Glutamatergic neuron (in vitro differentiated cells): ENCODE results near the gene CD6. TPM values are rescaled to one million over a fixed set of nuclear protein-coding genes. Genes with fewer than 3 reads are reported as not detected.

Experiments used
- DNase-seq: peaks from one replicate; pipeline ENCODE4 v3.0.0; 2022
- H3K27ac Mint-ChIP-seq: one replicate; pipeline ENCODE4 v1.8.0; 2020; ENCODE audit warnings: mild to moderate bottlenecking, mixed read lengths, inconsistent platforms; ENCODE audit not compliant: unreplicated experiment
- H3K27me3 Mint-ChIP-seq: one replicate; pipeline ENCODE4 v1.8.0; 2020; ENCODE audit warnings: mild to moderate bottlenecking, moderate library complexity, mixed read lengths, inconsistent platforms; ENCODE audit not compliant: unreplicated experiment
- H3K36me3 Mint-ChIP-seq: one replicate; pipeline ENCODE4 v1.8.0; 2020; ENCODE audit warnings: mild to moderate bottlenecking, mixed read lengths, inconsistent platforms; ENCODE audit not compliant: unreplicated experiment
- H3K4me1 Mint-ChIP-seq: one replicate; pipeline ENCODE4 v1.8.0; 2020; ENCODE audit warnings: mild to moderate bottlenecking, low read depth, mixed read lengths, inconsistent platforms; ENCODE audit not compliant: unreplicated experiment
- H3K4me3 Mint-ChIP-seq: one replicate; pipeline ENCODE4 v1.8.0; 2020; ENCODE audit warnings: mild to moderate bottlenecking, mixed read lengths, inconsistent platforms; ENCODE audit not compliant: unreplicated experiment
- H3K9me3 Mint-ChIP-seq: one replicate; pipeline ENCODE4 v1.8.0; 2020; ENCODE audit warnings: mild to moderate bottlenecking, moderate library complexity, mixed read lengths, inconsistent platforms; ENCODE audit not compliant: unreplicated experiment
- CTCF ChIP-seq: fragments of 200-600 bp; sonication (generic); IDR thresholded peaks from one replicate; pipeline ENCODE4 v1.5.0; 2021; ENCODE audit not compliant: partially characterized antibody, unreplicated experiment
- total RNA-seq: library from RNA; stranded (reverse); fragmentation: NEBNext Ultra II Directional; extraction: Animal tissue kit (Norgen Biotek cat#: 25700); gene quantifications from one replicate; pipeline ENCODE4 v1.2.1, GENCODE V29; 2021; ENCODE audit not compliant: unreplicated experiment

CD6 gene
- total RNA-seq, 1 donor from 2014 or later: not detected

- TF ChIP-seq CTCF: no peak
- Mint-ChIP-seq H3K9me3 (no peaks in the 10 kb centered on the region), H3K4me1 (peaks cover 2% of the 10 kb centered on the region), H3K27ac (no peak overlapping the region), H3K4me3 (no peak overlapping the region), H3K27me3 (peaks cover 6% of the 10 kb centered on the region), H3K36me3 (peaks cover under 1% of the 10 kb centered on the region)
- no peak for DNase-seq
These were observed 3.2 kb downstream of the CD6 start for GRCh38 chr11:60974726-60975125.

GRCh38 chr11:60977224-60977623 is 5.7 kb downstream of the CD6 start:
- peaks cover 3% of the 10 kb centered on the region for H3K27me3 Mint-ChIP-seq
- no peaks in the 10 kb centered on the region for H3K9me3 Mint-ChIP-seq
- peaks cover 2% of the 10 kb centered on the region for H3K4me1 Mint-ChIP-seq
- no peak overlapping the region for H3K27ac Mint-ChIP-seq
- no peak overlapping the region for H3K4me3 Mint-ChIP-seq
- no peak for DNase-seq
- no peak for TF ChIP-seq CTCF
- no peaks in the 10 kb centered on the region for H3K36me3 Mint-ChIP-seq

- H3K4me1 Mint-ChIP-seq: peaks cover 2% of the 10 kb centered on the region
- no peak for TF ChIP-seq CTCF
- no peak for DNase-seq
- H3K36me3 Mint-ChIP-seq: no peaks in the 10 kb centered on the region
- H3K9me3 Mint-ChIP-seq: no peaks in the 10 kb centered on the region
- no peak overlapping the region for H3K27ac Mint-ChIP-seq
- peaks cover 3% of the 10 kb centered on the region for H3K27me3 Mint-ChIP-seq
- H3K4me3 Mint-ChIP-seq: no peak overlapping the region
These were observed 6.4 kb downstream of the CD6 start for GRCh38 chr11:60977836-60978235.

- no peaks in the 10 kb centered on the region for H3K9me3 Mint-ChIP-seq
- H3K27me3 Mint-ChIP-seq: peaks cover 3% of the 10 kb centered on the region
- H3K4me3 Mint-ChIP-seq: no peak overlapping the region
These were observed 7.3 kb downstream of the CD6 start for GRCh38 chr11:60978546-60979380.

More at GRCh38 chr11:60978546-60979380, 7.3 kb downstream of the CD6 start:
- H3K4me1 Mint-ChIP-seq: peaks cover 2% of the 10 kb centered on the region
- no peak for TF ChIP-seq CTCF
- no peak for DNase-seq
- H3K27ac Mint-ChIP-seq: no peak overlapping the region
- H3K36me3 Mint-ChIP-seq: no peaks in the 10 kb centered on the region
